Left renal pelvis (tissue), 4 donors: ENCODE results near the gene IFNAR2. TPM values are rescaled to one million over a fixed set of nuclear protein-coding genes. Genes with fewer than 3 reads are reported as not detected.
"Not testable (repeated sequence)": the region's sequence is repeated elsewhere in the genome, so short reads cannot be mapped to it uniquely, and the experiment has no call there.

Experiments
- DNase-seq, 4 donors: peaks; one replicate each; pipeline ENCODE4 v3.0.0-alpha.2; 2013; ENCODE audit warnings: low read depth in 4 of 4, low spot score in 3 of 4
- polyA plus RNA-seq, 4 donors: library from polyadenylated mRNA; unstranded; fragments of 120-200 nt; gene quantifications; one replicate each; pipeline ENCODE4 v1.2.1, GENCODE V29; 2013; ENCODE audit not compliant: insufficient read length in 4 of 4

The IFNAR2 gene
- polyA plus RNA-seq, 4 donors, result 17.8 to 19.9 (median 18.1) TPM

GRCh38 chr21:33212159-33212851 is 17.4 kb upstream of the IFNAR2 start:
- DNase-seq, result no peak

GRCh38 chr21:33214056-33214455 is 15.7 kb upstream of the IFNAR2 start:
- no peak for DNase-seq

GRCh38 chr21:33217138-33217520 is 12.6 kb upstream of the IFNAR2 start:
- no peak for DNase-seq

GRCh38 chr21:33219300-33219699 is 10.4 kb upstream of the IFNAR2 start:
- DNase-seq, result no peak

GRCh38 chr21:33219954-33220353 is 9.8 kb upstream of the IFNAR2 start:
- no peak for DNase-seq

GRCh38 chr21:33225376-33225775 is 4.4 kb upstream of the IFNAR2 start:
- DNase-seq, result not testable (repeated sequence)

- DNase-seq, result no peak
These were observed 1.3 kb upstream of the IFNAR2 start for GRCh38 chr21:33228455-33228854.

- DNase-seq, result no peak
These were observed 497 bp upstream of the IFNAR2 start for GRCh38 chr21:33229099-33229783.

- DNase-seq, result no peak
These were observed 997 bp downstream of the IFNAR2 start for GRCh38 chr21:33230545-33231324.

GRCh38 chr21:33231526-33231925 is 1.8 kb downstream of the IFNAR2 start:
- DNase-seq, result no peak

- DNase-seq, result no peak
These were observed 2.7 kb downstream of the IFNAR2 start for GRCh38 chr21:33232291-33233034.

GRCh38 chr21:33234635-33235520 is 5.1 kb downstream of the IFNAR2 start:
- DNase-seq, result no peak

GRCh38 chr21:33236013-33236686 is 6.4 kb downstream of the IFNAR2 start:
- no peak for DNase-seq

GRCh38 chr21:33236766-33237165 is 7.0 kb downstream of the IFNAR2 start:
- DNase-seq, result no peak

- no peak for DNase-seq
These were observed 7.7 kb downstream of the IFNAR2 start for GRCh38 chr21:33237486-33237885.

GRCh38 chr21:33238146-33238545 is 8.4 kb downstream of the IFNAR2 start:
- no peak for DNase-seq

- no peak for DNase-seq
These were observed 9.0 kb downstream of the IFNAR2 start for GRCh38 chr21:33238565-33239255.

GRCh38 chr21:33239559-33240127 is 9.9 kb downstream of the IFNAR2 start:
- DNase-seq, result not testable (repeated sequence)
